Endodermal cell (in vitro differentiated cells): ENCODE measurements around the gene LEMD1. TPM values are rescaled to one million over a fixed set of nuclear protein-coding genes. Genes with fewer than 3 reads are reported as not detected.

ENCODE experiments used
- DNase-seq: peaks from one replicate; pipeline ENCODE4 v3.0.0-alpha.2; 2017
- H3K27ac ChIP-seq: 2 replicates; pipeline ENCODE4 v1.5.1; 2013; ENCODE audit warnings: mild to moderate bottlenecking, low read depth, low read length, moderate library complexity
- H3K27me3 ChIP-seq: 2 replicates; pipeline ENCODE4 v1.6.1; 2013; ENCODE audit warnings: mild to moderate bottlenecking, low read length, moderate library complexity; ENCODE audit not compliant: insufficient read depth, control insufficient read depth, poor library complexity, severe bottlenecking
- H3K36me3 ChIP-seq: 2 replicates; pipeline ENCODE4 v1.7.0; 2013; ENCODE audit warnings: mild to moderate bottlenecking, low read length, moderate library complexity; ENCODE audit not compliant: control insufficient read depth, insufficient read depth
- H3K4me1 ChIP-seq: one replicate; pipeline ENCODE4 v1.7.0; 2013; ENCODE audit warnings: low read length; ENCODE audit not compliant: control insufficient read depth, insufficient read depth
- H3K4me3 ChIP-seq: 2 replicates; pipeline ENCODE4 v1.5.1; 2013; ENCODE audit warnings: mild to moderate bottlenecking, low read length, moderate library complexity
- H3K9ac ChIP-seq: 2 replicates; pipeline ENCODE4 v1.6.1; 2013; ENCODE audit warnings: mild to moderate bottlenecking, low read length, moderate library complexity; ENCODE audit not compliant: poor library complexity, severe bottlenecking; ENCODE audit errors: extremely low read depth
- H3K9me3 ChIP-seq: 2 replicates; pipeline ENCODE4 v1.6.1; 2013; ENCODE audit warnings: mild to moderate bottlenecking, low read length, moderate library complexity; ENCODE audit not compliant: control insufficient read depth
- H3K27ac Mint-ChIP-seq: 2 replicates; pipeline ENCODE4 v1.8.0; 2020; ENCODE audit warnings: mixed read lengths
- H3K27me3 Mint-ChIP-seq: 2 replicates; pipeline ENCODE4 v1.8.0; 2021; ENCODE audit warnings: mild to moderate bottlenecking, mixed read lengths; ENCODE audit not compliant: insufficient read depth
- H3K36me3 Mint-ChIP-seq: 2 replicates; pipeline ENCODE4 v1.8.0; 2020; ENCODE audit warnings: low read depth, mixed read lengths
- H3K4me1 Mint-ChIP-seq: 2 replicates; pipeline ENCODE4 v1.8.0; 2020; ENCODE audit warnings: mixed read lengths
- H3K4me3 Mint-ChIP-seq: 2 replicates; pipeline ENCODE4 v1.8.0; 2020; ENCODE audit warnings: mild to moderate bottlenecking, moderate library complexity, mixed read lengths
- H3K9me3 Mint-ChIP-seq: 2 replicates; pipeline ENCODE4 v1.8.0; 2020; ENCODE audit warnings: mild to moderate bottlenecking, mixed read lengths
- CTCF ChIP-seq: fragments of 200-600 bp; sonication (generic); conservative IDR thresholded peaks from 2 replicates; pipeline ENCODE4 v1.5.0; 2021; ENCODE audit warnings: antibody characterized with exemption, mild to moderate bottlenecking
- WGBS, 2 experiments: methylation state at CpG; one replicate each; pipeline versions ENCODE4 v1.1.5 to v1.1.7; 2013; ENCODE audit warnings: missing lambda C conversion rate in 2 of 2, mixed read lengths in 1 of 2; ENCODE audit not compliant: insufficient coverage in 1 of 2, insufficient read length in 1 of 2; 5-methylcytosine and 5-hydroxymethylcytosine counted together
- total RNA-seq, 2 donors: library from RNA; stranded (reverse); fragmentation: NEBNext Ultra II Directional in 1 of 2; extraction: Animal tissue kit (Norgen Biotek cat#: 25700) in 1 of 2; gene quantifications; 2 replicates in 1 of 2; 3 replicates in 1 of 2; pipeline ENCODE4 v1.2.1, GENCODE V29; 2021

LEMD1 gene
- total RNA-seq, 2 donors from 2014 or later = 13.5 to 16.7 TPM

- TF ChIP-seq CTCF = no peak
- H3K27ac Mint-ChIP-seq = no peak overlapping the region
- H3K9me3 ChIP-seq = no peaks in the 10 kb centered on the region
- no peaks in the 10 kb centered on the region for H3K36me3 ChIP-seq
- H3K36me3 Mint-ChIP-seq = no peaks in the 10 kb centered on the region
- no peak overlapping the region for H3K4me3 Mint-ChIP-seq
- H3K4me3 ChIP-seq = no peak overlapping the region
- H3K9ac ChIP-seq = no peak overlapping the region
- 90% methylated on average over 2 of the region's 2 CpGs; no CpG with 5 or more reads in 1 of the 2 experiments for WGBS, 2 experiments
- H3K27ac ChIP-seq = no peak overlapping the region
- H3K27me3 ChIP-seq = no peaks in the 10 kb centered on the region
- peaks cover 15% of the 10 kb centered on the region for H3K4me1 ChIP-seq
- DNase-seq = no peak
- H3K9me3 Mint-ChIP-seq = no peaks in the 10 kb centered on the region
- H3K27me3 Mint-ChIP-seq = peaks cover 20% of the 10 kb centered on the region
- H3K4me1 Mint-ChIP-seq = peaks cover 31% of the 10 kb centered on the region
Observed at GRCh38 chr1:205437570-205437969, 15.7 kb upstream of the LEMD1 start.

- Mint-ChIP-seq H3K27ac (no peak overlapping the region), H3K4me1 (peaks cover 24% of the 10 kb centered on the region), H3K27me3 (peaks cover 22% of the 10 kb centered on the region), H3K4me3 (no peak overlapping the region), H3K9me3 (no peaks in the 10 kb centered on the region), H3K36me3 (no peaks in the 10 kb centered on the region)
- Histone ChIP-seq H3K27ac (no peak overlapping the region), H3K4me1 (peaks cover 9% of the 10 kb centered on the region), H3K4me3 (no peak overlapping the region), H3K9ac (no peak overlapping the region), H3K9me3 (no peaks in the 10 kb centered on the region), H3K36me3 (no peaks in the 10 kb centered on the region), H3K27me3 (no peaks in the 10 kb centered on the region)
- DNase-seq = no peak
- 89 to 93% methylated on average over 5 of the region's 5 CpGs for WGBS, 2 experiments
- no peak for TF ChIP-seq CTCF
Observed at GRCh38 chr1:205436776-205437410, 15.0 kb upstream of the LEMD1 start.

- no peak for TF ChIP-seq CTCF
- Histone ChIP-seq H3K27ac (no peak overlapping the region), H3K9ac (no peak overlapping the region), H3K36me3 (no peaks in the 10 kb centered on the region), H3K9me3 (no peaks in the 10 kb centered on the region), H3K4me3 (no peak overlapping the region), H3K27me3 (no peaks in the 10 kb centered on the region), H3K4me1 (no peaks in the 10 kb centered on the region)
- peak; percentile 52 for DNase-seq
- Mint-ChIP-seq H3K9me3 (no peaks in the 10 kb centered on the region), H3K27me3 (peaks cover 23% of the 10 kb centered on the region), H3K4me3 (no peak overlapping the region), H3K36me3 (no peaks in the 10 kb centered on the region), H3K27ac (no peak overlapping the region), H3K4me1 (peaks cover 15% of the 10 kb centered on the region)
- 81% methylated on average over 7 to 11 of the region's 11 CpGs for WGBS, 2 experiments
Observed at GRCh38 chr1:205435578-205436573, 14.0 kb upstream of the LEMD1 start.
